Occipital lobe (tissue), 2 donors: ENCODE measurements around the gene MYOD1. TPM values are rescaled to one million over a fixed set of nuclear protein-coding genes. Genes with fewer than 3 reads are reported as not detected.

ENCODE experiments used
- DNase-seq: peaks from one replicate; lab custom pipeline; 2025; lab: John Stamatoyannopoulos, UW
- total RNA-seq: library from RNA; depleted of rRNA; stranded (reverse); fragments of >200 nt; gene quantifications from one replicate; pipeline ENCODE4 v1.2.3, GENCODE V29; 2014

MYOD1 gene
- total RNA-seq, 1 donor from 2014 or later, result not detected

- peak; percentile 33 for DNase-seq
Observed at GRCh38 chr11:17734986-17735817, 15.8 kb downstream of the MYOD1 start.

GRCh38 chr11:17735818-17736578, 16.6 kb downstream of the MYOD1 start:
- peak; percentile 30 for DNase-seq

GRCh38 chr11:17736579-17736893, 17.2 kb downstream of the MYOD1 start:
- DNase-seq, result no peak

- no peak for DNase-seq
Observed at GRCh38 chr11:17736930-17737817, 17.8 kb downstream of the MYOD1 start.

GRCh38 chr11:17738151-17738973, 19.0 kb downstream of the MYOD1 start:
- DNase-seq, result no peak

- no peak for DNase-seq
Observed at GRCh38 chr11:17739945-17740338, 20.6 kb downstream of the MYOD1 start.

- DNase-seq, result no peak
Observed at GRCh38 chr11:17740649-17741235, 21.4 kb downstream of the MYOD1 start.

- DNase-seq, result no peak
Observed at GRCh38 chr11:17741487-17741886, 22.1 kb downstream of the MYOD1 start.

GRCh38 chr11:17742019-17742418, 22.6 kb downstream of the MYOD1 start:
- no peak for DNase-seq

GRCh38 chr11:17743026-17743807, 23.8 kb downstream of the MYOD1 start:
- no peak for DNase-seq

GRCh38 chr11:17743808-17744119, 24.4 kb downstream of the MYOD1 start:
- no peak for DNase-seq

GRCh38 chr11:17744151-17744940, 25.0 kb downstream of the MYOD1 start:
- no peak for DNase-seq

GRCh38 chr11:17745023-17745772, 25.8 kb downstream of the MYOD1 start:
- no peak for DNase-seq

- DNase-seq, result no peak
Observed at GRCh38 chr11:17746096-17746495, 26.7 kb downstream of the MYOD1 start.

- DNase-seq, result no peak
Observed at GRCh38 chr11:17747131-17747955, 28.0 kb downstream of the MYOD1 start.

- no peak for DNase-seq
Observed at GRCh38 chr11:17748044-17748443, 28.7 kb downstream of the MYOD1 start.
